GM12891 (cell line): ENCODE data around the gene NDFIP1.

Source experiments
- POLR2A ChIP-seq: IDR thresholded peaks from 2 replicates; pipeline ENCODE4 v1.6.1; 2011; ENCODE audit warnings: low read depth, low read length, control low read depth
- POLR2AphosphoS5 ChIP-seq: IDR thresholded peaks from 2 replicates; pipeline ENCODE4 v1.6.1; 2011; ENCODE audit warnings: low read depth, low read length, control low read depth
- POU2F2 ChIP-seq: IDR thresholded peaks from 2 replicates; pipeline ENCODE4 v1.6.1; 2011; ENCODE audit warnings: low read depth, mild to moderate bottlenecking, control low read depth, low read length, moderate library complexity
- SPI1 ChIP-seq: IDR thresholded peaks from 2 replicates; pipeline ENCODE4 v1.6.1; 2011; ENCODE audit warnings: low read depth, low read length, control low read depth
- TAF1 ChIP-seq: IDR thresholded peaks from 2 replicates; pipeline ENCODE4 v1.6.1; 2011; ENCODE audit warnings: low read depth, low read length, control low read depth

DNA sequence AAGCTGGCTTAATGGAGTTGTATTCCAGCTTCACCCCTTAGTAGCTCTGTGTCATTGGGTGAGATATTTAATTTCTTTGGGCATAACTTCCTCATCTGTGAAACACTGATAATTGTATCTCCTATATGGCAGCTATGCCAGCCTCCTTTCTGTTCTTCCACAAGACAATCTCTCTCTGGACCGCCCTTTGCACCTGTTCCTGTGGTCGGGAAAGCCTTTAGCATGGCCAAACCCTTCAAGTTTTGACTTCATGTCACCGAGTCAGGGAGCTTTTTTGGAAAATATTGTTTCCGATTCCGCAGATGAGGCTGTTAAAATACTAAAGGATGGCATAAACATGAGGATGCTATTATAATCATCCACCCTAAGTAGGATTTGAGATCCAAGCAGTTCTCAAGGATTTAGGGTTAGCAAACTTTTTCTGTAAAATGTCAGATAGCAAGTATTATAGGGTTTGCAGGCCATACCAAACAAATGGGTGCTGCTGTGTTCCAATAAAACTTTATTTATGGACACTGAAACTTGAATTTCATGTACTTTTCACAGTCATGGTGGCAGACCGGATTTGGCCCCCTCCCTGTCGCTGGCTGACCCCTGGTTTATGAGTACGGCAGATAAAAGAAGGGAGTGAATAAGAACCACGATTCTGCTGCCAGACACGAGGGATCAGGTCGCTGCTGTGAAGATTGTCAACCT is 695 bp upstream of the NDFIP1 start:
- TF ChIP-seq POLR2A (no peak), POU2F2 (no peak), POLR2AphosphoS5 (no peak), SPI1 (no peak), TAF1 (no peak)
